ENCODE results near the gene AKT1S1.

The AKT1S1 gene

GRCh38 chr19:49852631-49853126, 24.5 kb downstream of the AKT1S1 start:
- no peak for DNase-seq

- no peak for DNase-seq
These were observed 25.5 kb downstream of the AKT1S1 start for GRCh38 chr19:49851456-49852259.

GRCh38 chr19:49850487-49851342, 26.4 kb downstream of the AKT1S1 start, which contains the start of gene PTOV1:
Gene PTOV1, plus strand, starts transcription at chr19:49851159.
- DNase-seq: peak; percentile 91

- no peak for DNase-seq
These were observed 27.0 kb downstream of the AKT1S1 start for GRCh38 chr19:49850221-49850486.

GRCh38 chr19:49849433-49850220, 27.5 kb downstream of the AKT1S1 start:
- DNase-seq: no peak

GRCh38 chr19:49848938-49849337, 28.2 kb downstream of the AKT1S1 start:
- no peak for DNase-seq

- no peak for DNase-seq
These were observed 29.1 kb downstream of the AKT1S1 start for GRCh38 chr19:49847731-49848696.

GRCh38 chr19:49846408-49846807, 30.7 kb downstream of the AKT1S1 start:
- no peak for DNase-seq

GRCh38 chr19:49845414-49845813, 31.7 kb downstream of the AKT1S1 start:
- DNase-seq: no peak

- no peak for DNase-seq
These were observed 32.7 kb downstream of the AKT1S1 start for GRCh38 chr19:49844138-49845095.

- DNase-seq: no peak
These were observed 33.9 kb downstream of the AKT1S1 start for GRCh38 chr19:49843265-49843664.

GRCh38 chr19:49840736-49841249, 36.4 kb downstream of the AKT1S1 start:
- no peak for DNase-seq

GRCh38 chr19:49840321-49840720, 36.8 kb downstream of the AKT1S1 start:
- no peak for DNase-seq

- DNase-seq: no peak
These were observed 37.4 kb downstream of the AKT1S1 start for GRCh38 chr19:49839713-49840112.

GRCh38 chr19:49838885-49839588, 38.1 kb downstream of the AKT1S1 start:
- DNase-seq: no peak

GRCh38 chr19:49837425-49837824, 39.7 kb downstream of the AKT1S1 start:
- no peak for DNase-seq

GRCh38 chr19:49837009-49837310, 40.2 kb downstream of the AKT1S1 start:
- no peak for DNase-seq

GRCh38 chr19:49836176-49837008, 40.8 kb downstream of the AKT1S1 start:
- DNase-seq: no peak

- no peak for DNase-seq
These were observed 41.6 kb downstream of the AKT1S1 start for GRCh38 chr19:49835562-49835961.
